Calu3 (cell line): ENCODE measurements around the gene ARL3. TPM values are rescaled to one million over a fixed set of nuclear protein-coding genes. Genes with fewer than 3 reads are reported as not detected.
A peak's percentile ranks its signal among the peaks of the same experiment; 100 is the strongest.

Source experiments
- BruUV-seq: library from RNA; stranded (reverse); fragments of 400-500 nt; replicated peaks from 2 replicates; lab custom pipeline; 2021; lab: Mats Ljungman, UMichigan
- CTCF ChIA-PET: fragments of 300-600 bp; sonication (Branson Sonifier 250); formaldehyde crosslinking; loops from one replicate; lab custom pipeline; 2022; ENCODE audit warnings: antibody characterized with exemption; lab: Charles Lee
- DNase-seq: peaks from one replicate; pipeline ENCODE4 v3.0.0; 2022
- H3K27ac Mint-ChIP-seq: one replicate; pipeline ENCODE4 v1.8.0; 2022; ENCODE audit warnings: mixed read lengths; ENCODE audit not compliant: unreplicated experiment
- H3K27me3 Mint-ChIP-seq: one replicate; pipeline ENCODE4 v1.8.0; 2022; ENCODE audit warnings: mixed read lengths; ENCODE audit not compliant: unreplicated experiment
- H3K36me3 Mint-ChIP-seq: one replicate; pipeline ENCODE4 v1.8.0; 2022; ENCODE audit warnings: mild to moderate bottlenecking, moderate library complexity, mixed read lengths; ENCODE audit not compliant: insufficient read depth, unreplicated experiment
- H3K4me1 Mint-ChIP-seq: one replicate; pipeline ENCODE4 v1.8.0; 2022; ENCODE audit warnings: mild to moderate bottlenecking, low read depth, mixed read lengths; ENCODE audit not compliant: unreplicated experiment
- H3K4me3 Mint-ChIP-seq: one replicate; pipeline ENCODE4 v1.8.0; 2022; ENCODE audit warnings: mild to moderate bottlenecking, low read depth, moderate library complexity, mixed read lengths; ENCODE audit not compliant: unreplicated experiment
- H3K9me3 Mint-ChIP-seq: one replicate; pipeline ENCODE4 v1.8.0; 2022; ENCODE audit warnings: low read depth, mixed read lengths; ENCODE audit not compliant: unreplicated experiment
- CTCF ChIP-seq: fragments of 200-600 bp; IDR thresholded peaks from one replicate; pipeline ENCODE4 v1.8.0; 2022; ENCODE audit warnings: antibody characterized with exemption; ENCODE audit not compliant: unreplicated experiment
- intact Hi-C: fragments of 100-400 bp; cut with micrococcal nuclease; formaldehyde crosslinking; loops from one replicate; pipeline ENCODE4 v1.10.0; 2022; ENCODE audit not compliant: unreplicated experiment
- total RNA-seq: library from RNA; stranded (reverse); gene quantifications from 2 replicates; pipeline ENCODE4 v1.2.3, GENCODE V29; 2022

ARL3 gene
- total RNA-seq, 1 experiment from 2014 or later: 5.6 TPM

GRCh38 chr10:102649797-102650654 lies 64.2 kb downstream of the ARL3 start:
- Mint-ChIP-seq H3K27ac (no peak overlapping the region), H3K36me3 (peaks cover 32% of the 10 kb centered on the region), H3K4me1 (peaks cover 30% of the 10 kb centered on the region), H3K4me3 (no peak overlapping the region), H3K27me3 (no peaks in the 10 kb centered on the region), H3K9me3 (no peaks in the 10 kb centered on the region)
- BruUV-seq: no TSS peak
- no peak for DNase-seq
- CTCF ChIA-PET: no interaction called here
- no peak for TF ChIP-seq CTCF
- intact Hi-C loops: loop anchor here (10.0 kb wide), 1 partner anchor 145 kb away; the partner anchor contains the start of genes ACTR1A and SUFU

GRCh38 chr10:102648889-102649796 lies 65.1 kb downstream of the ARL3 start:
- CTCF ChIA-PET: no interaction called here
- Mint-ChIP-seq H3K4me1 (peaks cover 30% of the 10 kb centered on the region), H3K4me3 (peak overlapping the region; percentile 40)

GRCh38 chr10:102648269-102648888 lies 65.8 kb downstream of the ARL3 start:
- no peak overlapping the region for H3K27ac Mint-ChIP-seq
- BruUV-seq: no TSS peak
- no peak for DNase-seq
- intact Hi-C loops: loop anchor here (10.0 kb wide), 1 partner anchor 144 kb away; the partner anchor contains the start of genes ACTR1A and SUFU
- no peak for TF ChIP-seq CTCF
- H3K36me3 Mint-ChIP-seq: peaks cover 36% of the 10 kb centered on the region
- H3K27me3 Mint-ChIP-seq: no peaks in the 10 kb centered on the region
- H3K4me3 Mint-ChIP-seq: peak overlapping the region; percentile 40
- CTCF ChIA-PET: no interaction called here
- H3K4me1 Mint-ChIP-seq: peaks cover 27% of the 10 kb centered on the region
- H3K9me3 Mint-ChIP-seq: no peaks in the 10 kb centered on the region

More at GRCh38 chr10:102648889-102649796, 65.1 kb downstream of the ARL3 start:
- TF ChIP-seq CTCF: no peak
- Mint-ChIP-seq H3K36me3 (peaks cover 32% of the 10 kb centered on the region), H3K27me3 (no peaks in the 10 kb centered on the region), H3K9me3 (no peaks in the 10 kb centered on the region), H3K27ac (no peak overlapping the region)
- DNase-seq: no peak
- intact Hi-C loops: loop anchor here (10.0 kb wide), 1 partner anchor 144 kb away; the partner anchor contains the start of genes ACTR1A and SUFU
- no TSS peak for BruUV-seq
